Breast epithelium (tissue), 4 donors: ENCODE data around the gene PRKN. TPM values are rescaled to one million over a fixed set of nuclear protein-coding genes. Genes with fewer than 3 reads are reported as not detected.

ENCODE experiments used
- DNase-seq, 2 donors: peaks; one replicate each; pipeline ENCODE4 v3.0.0-alpha.2; 2019; ENCODE audit warnings: low spot score in 2 of 2
- H3K27ac ChIP-seq, 2 donors: fragments of 200-600 bp; sonication (generic) in 1 of 2; one replicate each; pipeline ENCODE4 v1.5.1; 2016 to 2019; ENCODE audit warnings: mild to moderate bottlenecking in 1 of 2
- H3K27me3 ChIP-seq, 2 donors: fragments of 200-600 bp; sonication (generic) in 1 of 2; one replicate each; pipeline versions ENCODE4 v1.5.1 to v1.6.0; 2017 to 2019; ENCODE audit warnings: control low read depth in 1 of 2, mild to moderate bottlenecking in 1 of 2
- H3K36me3 ChIP-seq: fragments of 200-600 bp; one replicate; pipeline ENCODE4 v1.5.1; 2019
- H3K4me1 ChIP-seq, 2 donors: fragments of 200-600 bp; sonication (generic); one replicate each; pipeline ENCODE4 v1.5.1; 2016 to 2019; ENCODE audit warnings: control low read depth in 1 of 2
- H3K4me3 ChIP-seq, 3 donors: fragments of 200-600 bp; sonication (generic); 1 replicate in 2 of 3; 2 replicates in 1 of 3; pipeline ENCODE4 v1.5.1; 2016 to 2019; ENCODE audit warnings: mild to moderate bottlenecking in 3 of 3, moderate library complexity in 2 of 3
- H3K9me3 ChIP-seq, 2 donors: fragments of 200-600 bp; sonication (generic) in 1 of 2; one replicate each; pipeline ENCODE4 v1.5.1; 2016 to 2019; ENCODE audit warnings: control low read depth in 1 of 2
- POLR2A ChIP-seq: fragments of 450-650 bp; IDR thresholded peaks from one replicate; pipeline ENCODE4 v1.6.1; 2016; ENCODE audit warnings: antibody characterized with exemption, mild to moderate bottlenecking, moderate library complexity
- POLR2AphosphoS5 ChIP-seq, 3 donors: sonication (generic); formaldehyde crosslinking; IDR thresholded peaks; one replicate each; pipeline ENCODE4 v1.6.1; 2017; ENCODE audit warnings: antibody characterized with exemption in 3 of 3
- intact Hi-C: fragments of 100-400 bp; cut with DNase I; formaldehyde crosslinking; loops from one replicate; pipeline ENCODE4 v1.15.1; 2023; ENCODE audit warnings: low total_unique reads
- total RNA-seq, 3 donors: library from RNA; depleted of rRNA; stranded (reverse); fragments of >200 nt; gene quantifications; one replicate each; pipeline ENCODE4 v1.1.0, GENCODE V29; 2016
- TF ChIP-seq, protein P1 (sequence below), 3 donors: fragments of 450-650 bp; IDR thresholded peaks; one replicate each; pipeline ENCODE4 v1.5.1; 2016 to 2017; ENCODE audit warnings: antibody characterized with exemption in 3 of 3, mild to moderate bottlenecking in 3 of 3, moderate library complexity in 3 of 3

Gene PRKN
- total RNA-seq, 3 donors from 2014 or later = 7.2 to 19.0 (median 11.2) TPM

GRCh38 chr6:161522276-161522675, 1205.3 kb downstream of the PRKN start:
- no peaks in the 10 kb centered on the region for H3K4me1 ChIP-seq
- DNase-seq = no peak
- H3K9me3 ChIP-seq = peaks cover 0 to 12% of the 10 kb centered on the region in 2 donors
- intact Hi-C loops = no loop called here
- TF ChIP-seq POLR2AphosphoS5 (IDR thresholded peaks at IDR 0.05) = no peak
- TF ChIP-seq, protein P1, sequence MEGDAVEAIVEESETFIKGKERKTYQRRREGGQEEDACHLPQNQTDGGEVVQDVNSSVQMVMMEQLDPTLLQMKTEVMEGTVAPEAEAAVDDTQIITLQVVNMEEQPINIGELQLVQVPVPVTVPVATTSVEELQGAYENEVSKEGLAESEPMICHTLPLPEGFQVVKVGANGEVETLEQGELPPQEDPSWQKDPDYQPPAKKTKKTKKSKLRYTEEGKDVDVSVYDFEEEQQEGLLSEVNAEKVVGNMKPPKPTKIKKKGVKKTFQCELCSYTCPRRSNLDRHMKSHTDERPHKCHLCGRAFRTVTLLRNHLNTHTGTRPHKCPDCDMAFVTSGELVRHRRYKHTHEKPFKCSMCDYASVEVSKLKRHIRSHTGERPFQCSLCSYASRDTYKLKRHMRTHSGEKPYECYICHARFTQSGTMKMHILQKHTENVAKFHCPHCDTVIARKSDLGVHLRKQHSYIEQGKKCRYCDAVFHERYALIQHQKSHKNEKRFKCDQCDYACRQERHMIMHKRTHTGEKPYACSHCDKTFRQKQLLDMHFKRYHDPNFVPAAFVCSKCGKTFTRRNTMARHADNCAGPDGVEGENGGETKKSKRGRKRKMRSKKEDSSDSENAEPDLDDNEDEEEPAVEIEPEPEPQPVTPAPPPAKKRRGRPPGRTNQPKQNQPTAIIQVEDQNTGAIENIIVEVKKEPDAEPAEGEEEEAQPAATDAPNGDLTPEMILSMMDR (IDR thresholded peaks at IDR 0.05) = no peak
- no peak for TF ChIP-seq POLR2A
- no peak overlapping the region for H3K27ac ChIP-seq
- no peak overlapping the region for H3K4me3 ChIP-seq
- H3K36me3 ChIP-seq = no peaks in the 10 kb centered on the region
- no peaks in the 10 kb centered on the region for H3K27me3 ChIP-seq

DNA sequence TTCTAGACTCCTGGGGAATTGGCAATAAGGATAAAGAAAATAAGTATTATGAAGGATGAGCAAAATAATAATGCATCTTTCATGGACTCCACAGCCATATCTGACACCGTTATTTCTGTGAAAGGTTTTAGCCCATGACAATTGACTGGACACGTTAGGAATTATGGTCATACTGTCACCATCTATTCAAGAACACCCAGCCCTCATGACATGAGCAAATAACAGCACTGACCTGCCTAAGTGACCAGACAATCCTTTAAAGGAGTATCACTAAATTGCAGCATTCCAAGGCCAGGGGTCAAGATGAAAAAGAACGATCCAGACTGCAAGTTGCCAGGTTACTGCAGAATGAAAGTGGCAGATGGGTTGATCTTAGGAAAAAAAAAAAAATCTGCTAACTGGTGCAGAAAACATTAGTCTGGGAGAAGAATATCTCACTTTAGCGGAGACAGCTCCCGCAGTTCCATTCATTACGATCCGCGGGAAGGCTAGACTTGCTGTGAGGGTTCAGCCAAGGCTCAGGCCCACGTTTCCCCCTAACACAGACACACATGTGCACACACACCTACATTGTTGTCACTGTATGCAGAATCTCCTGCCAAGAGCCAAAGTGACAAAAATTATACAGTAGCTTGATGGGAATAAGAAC, 1216.0 kb downstream of the PRKN start:
- no peaks in the 10 kb centered on the region for H3K36me3 ChIP-seq
- no peaks in the 10 kb centered on the region for H3K4me1 ChIP-seq
- H3K27me3 ChIP-seq = no peaks in the 10 kb centered on the region
- intact Hi-C loops = loop anchor here (10.0 kb wide), 1 partner anchor 1163 kb away; no protein-coding TSS in a partner anchor
- no peak for DNase-seq
- no peak for TF ChIP-seq POLR2AphosphoS5 (IDR thresholded peaks at IDR 0.05)
- TF ChIP-seq POLR2A = no peak
- TF ChIP-seq, protein P1 (IDR thresholded peaks at IDR 0.05) = no peak
- H3K4me3 ChIP-seq = no peak overlapping the region
- H3K9me3 ChIP-seq = no peaks in the 10 kb centered on the region
- H3K27ac ChIP-seq = no peak overlapping the region

- Histone ChIP-seq H3K9me3 (no peaks in the 10 kb centered on the region), H3K27me3 (no peaks in the 10 kb centered on the region), H3K4me3 (no peak overlapping the region), H3K4me1 (no peaks in the 10 kb centered on the region), H3K27ac (no peak overlapping the region), H3K36me3 (no peaks in the 10 kb centered on the region)
- no peak for DNase-seq
- TF ChIP-seq POLR2AphosphoS5 (IDR thresholded peaks at IDR 0.05) (no peak), POLR2A (no peak)
- TF ChIP-seq, protein P1 (IDR thresholded peaks at IDR 0.05) = no peak
- intact Hi-C loops = no loop called here
Measured at GRCh38 chr6:161508341-161508740, 1219.2 kb downstream of the PRKN start.

DNA sequence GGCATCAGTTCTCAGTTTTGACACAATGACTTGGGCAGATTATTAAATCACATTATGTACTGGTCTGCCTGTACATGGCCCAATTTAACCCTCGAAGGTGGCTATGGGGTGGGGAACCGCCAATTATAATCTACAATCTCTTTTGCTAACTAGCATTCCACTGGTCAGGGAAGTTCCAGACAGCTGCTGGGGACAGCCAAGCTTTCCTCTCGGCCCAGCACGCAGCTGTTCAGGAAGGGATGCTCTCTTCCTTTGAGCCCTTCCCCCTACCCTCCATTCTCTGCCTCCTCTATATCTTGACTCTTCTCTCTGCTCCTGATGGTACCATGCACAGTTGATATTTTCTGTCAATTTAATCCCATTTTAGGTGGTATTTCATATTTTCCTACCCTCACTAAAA, 1220.2 kb downstream of the PRKN start:
- Histone ChIP-seq H3K36me3 (no peaks in the 10 kb centered on the region), H3K4me1 (no peaks in the 10 kb centered on the region), H3K27ac (no peak overlapping the region), H3K4me3 (no peak overlapping the region), H3K9me3 (no peaks in the 10 kb centered on the region), H3K27me3 (no peaks in the 10 kb centered on the region)
- no peak for DNase-seq
- intact Hi-C loops = no loop called here
- TF ChIP-seq POLR2A = no peak
- TF ChIP-seq, protein P1 (IDR thresholded peaks at IDR 0.05) = no peak
- no peak for TF ChIP-seq POLR2AphosphoS5 (IDR thresholded peaks at IDR 0.05)

DNA sequence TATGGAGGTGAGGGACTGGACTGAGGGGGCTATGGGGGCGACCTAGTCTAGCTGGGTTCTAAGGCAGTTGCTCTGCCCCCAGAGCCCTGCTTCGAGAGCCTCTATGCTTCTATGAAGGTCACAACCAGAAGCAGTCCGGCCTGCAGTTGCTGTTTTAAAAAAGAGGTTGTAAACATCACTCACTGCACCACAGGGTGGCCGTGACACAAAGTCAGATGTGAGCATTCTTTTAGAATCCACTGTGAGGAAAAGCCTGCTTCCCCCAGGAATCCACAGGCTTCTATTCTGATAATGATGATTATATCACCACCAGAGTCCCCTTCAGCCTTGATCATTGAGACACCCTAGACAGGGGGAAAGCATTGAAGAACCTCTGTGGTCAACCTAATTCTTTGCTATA, 1224.0 kb downstream of the PRKN start:
- no peak overlapping the region for H3K4me3 ChIP-seq
- H3K27me3 ChIP-seq = no peaks in the 10 kb centered on the region
- intact Hi-C loops = no loop called here
- H3K36me3 ChIP-seq = no peaks in the 10 kb centered on the region
- TF ChIP-seq POLR2A (no peak), POLR2AphosphoS5 (IDR thresholded peaks at IDR 0.05) (no peak)
- TF ChIP-seq, protein P1 (IDR thresholded peaks at IDR 0.05) = no peak
- H3K9me3 ChIP-seq = no peaks in the 10 kb centered on the region
- no peaks in the 10 kb centered on the region for H3K4me1 ChIP-seq
- DNase-seq = no peak
- H3K27ac ChIP-seq = no peak overlapping the region
